ENCODE measurements around the gene SRPK2. TPM values are rescaled to one million over a fixed set of nuclear protein-coding genes. Genes with fewer than 3 reads are reported as not detected.

SRPK2 gene
- total and polyA plus RNA-seq, 3 donors from 2014 or later = 181 to 293 (median 226) TPM

DNA sequence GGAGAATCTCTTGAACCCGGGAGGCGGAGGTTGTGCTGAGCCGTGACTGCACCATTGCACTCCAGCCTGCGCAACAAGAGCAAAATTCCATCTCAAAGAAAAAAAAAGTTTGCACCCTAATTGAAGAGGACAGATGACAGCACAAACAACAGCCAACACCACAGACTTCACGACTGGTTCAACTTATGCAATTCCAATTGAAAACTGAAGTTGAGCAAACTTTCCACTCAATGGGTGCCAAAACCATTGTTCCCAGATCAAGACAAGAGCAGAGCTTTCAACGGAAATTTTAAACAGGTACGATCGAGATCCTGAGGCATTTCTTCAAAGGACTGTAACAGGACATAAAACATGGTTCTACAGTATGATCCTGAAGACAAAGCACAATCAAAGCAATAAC lies 225.0 kb downstream of the SRPK2 start:
- H3K36me3 ChIP-seq (ENCODE audit: low read depth, missing control alignments) = no peaks in the 10 kb centered on the region
- H3K27ac ChIP-seq = no peak overlapping the region
- no peaks in the 10 kb centered on the region for H3K9me3 ChIP-seq
- no peak for DNase-seq
- 89 to 96% methylated on average over 8 of the region's 8 CpGs for WGBS, 2 donors
- no peak for TF ChIP-seq POLR2A (IDR thresholded peaks at IDR 0.05)
- TF ChIP-seq, protein P1, sequence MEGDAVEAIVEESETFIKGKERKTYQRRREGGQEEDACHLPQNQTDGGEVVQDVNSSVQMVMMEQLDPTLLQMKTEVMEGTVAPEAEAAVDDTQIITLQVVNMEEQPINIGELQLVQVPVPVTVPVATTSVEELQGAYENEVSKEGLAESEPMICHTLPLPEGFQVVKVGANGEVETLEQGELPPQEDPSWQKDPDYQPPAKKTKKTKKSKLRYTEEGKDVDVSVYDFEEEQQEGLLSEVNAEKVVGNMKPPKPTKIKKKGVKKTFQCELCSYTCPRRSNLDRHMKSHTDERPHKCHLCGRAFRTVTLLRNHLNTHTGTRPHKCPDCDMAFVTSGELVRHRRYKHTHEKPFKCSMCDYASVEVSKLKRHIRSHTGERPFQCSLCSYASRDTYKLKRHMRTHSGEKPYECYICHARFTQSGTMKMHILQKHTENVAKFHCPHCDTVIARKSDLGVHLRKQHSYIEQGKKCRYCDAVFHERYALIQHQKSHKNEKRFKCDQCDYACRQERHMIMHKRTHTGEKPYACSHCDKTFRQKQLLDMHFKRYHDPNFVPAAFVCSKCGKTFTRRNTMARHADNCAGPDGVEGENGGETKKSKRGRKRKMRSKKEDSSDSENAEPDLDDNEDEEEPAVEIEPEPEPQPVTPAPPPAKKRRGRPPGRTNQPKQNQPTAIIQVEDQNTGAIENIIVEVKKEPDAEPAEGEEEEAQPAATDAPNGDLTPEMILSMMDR (IDR thresholded peaks at IDR 0.05) = no peak
- intact Hi-C loops (cut with DNase I; ENCODE audit: low total_unique reads) = no loop called here
- no peak overlapping the region for H3K4me3 ChIP-seq
- no peaks in the 10 kb centered on the region for H3K4me1 ChIP-seq
- no peaks in the 10 kb centered on the region for H3K27me3 ChIP-seq

DNA sequence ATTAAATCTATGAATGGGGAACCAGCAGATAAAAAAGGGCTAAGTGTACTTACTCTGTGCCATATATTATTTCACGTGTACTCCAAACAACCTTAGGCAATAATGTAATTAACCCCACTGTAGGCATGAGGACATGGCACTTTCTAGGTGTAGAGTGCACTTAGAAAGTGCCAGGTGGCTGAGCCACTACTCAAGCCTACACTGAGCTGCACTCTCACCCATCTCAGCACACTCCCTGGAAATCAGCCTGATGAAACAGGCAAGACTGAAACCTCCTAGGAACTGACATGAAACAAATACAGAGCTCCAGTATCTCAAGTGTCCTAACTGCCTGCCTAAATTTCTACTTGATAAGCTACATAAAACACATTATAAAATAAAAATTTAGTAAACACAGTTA lies 227.4 kb downstream of the SRPK2 start:
- no peak overlapping the region for H3K4me3 ChIP-seq

DNA sequence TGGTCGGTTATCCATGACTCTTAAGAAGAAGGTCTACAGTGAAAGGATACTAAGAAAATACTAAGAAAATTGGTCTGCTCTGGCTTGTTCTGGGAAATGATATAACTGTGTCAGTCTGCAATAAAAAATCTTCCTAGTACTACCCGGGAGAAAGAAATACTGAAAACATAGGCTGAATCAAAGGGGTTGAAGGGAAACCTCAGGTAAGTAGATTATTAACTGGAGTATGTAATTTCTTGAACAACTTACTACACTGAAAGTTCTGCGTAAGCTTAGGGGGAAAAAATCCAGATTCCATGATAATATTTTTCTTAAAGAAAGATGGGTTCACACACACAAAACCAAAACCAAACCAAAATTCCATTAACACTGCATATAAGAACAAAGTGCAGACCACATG lies 231.4 kb downstream of the SRPK2 start:
- no peak overlapping the region for H3K4me3 ChIP-seq
- no peaks in the 10 kb centered on the region for H3K36me3 ChIP-seq (ENCODE audit: low read depth, missing control alignments)
- WGBS, 2 donors = 89 to 92% methylated on average over 3 of the region's 3 CpGs
- H3K9me3 ChIP-seq = no peaks in the 10 kb centered on the region
- TF ChIP-seq, protein P1 (IDR thresholded peaks at IDR 0.05) = no peak
- no peak for TF ChIP-seq POLR2A (IDR thresholded peaks at IDR 0.05)
- no peaks in the 10 kb centered on the region for H3K4me1 ChIP-seq
- no peak for DNase-seq
- H3K27me3 ChIP-seq = no peaks in the 10 kb centered on the region
- no peak overlapping the region for H3K27ac ChIP-seq
- intact Hi-C loops (cut with DNase I; ENCODE audit: low total_unique reads) = no loop called here

More for the DNA sequence above, 227.4 kb downstream of the SRPK2 start:
- Histone ChIP-seq H3K27me3 (no peaks in the 10 kb centered on the region), H3K9me3 (no peaks in the 10 kb centered on the region), H3K36me3 (ENCODE audit: low read depth, missing control alignments) (no peaks in the 10 kb centered on the region), H3K27ac (no peak overlapping the region), H3K4me1 (no peaks in the 10 kb centered on the region)
- no peak for TF ChIP-seq POLR2A (IDR thresholded peaks at IDR 0.05)
- intact Hi-C loops (cut with DNase I; ENCODE audit: low total_unique reads) = no loop called here
- DNase-seq = no peak
- 77 to 89% methylated on average over 1 of the region's 1 CpG for WGBS, 2 donors

DNA sequence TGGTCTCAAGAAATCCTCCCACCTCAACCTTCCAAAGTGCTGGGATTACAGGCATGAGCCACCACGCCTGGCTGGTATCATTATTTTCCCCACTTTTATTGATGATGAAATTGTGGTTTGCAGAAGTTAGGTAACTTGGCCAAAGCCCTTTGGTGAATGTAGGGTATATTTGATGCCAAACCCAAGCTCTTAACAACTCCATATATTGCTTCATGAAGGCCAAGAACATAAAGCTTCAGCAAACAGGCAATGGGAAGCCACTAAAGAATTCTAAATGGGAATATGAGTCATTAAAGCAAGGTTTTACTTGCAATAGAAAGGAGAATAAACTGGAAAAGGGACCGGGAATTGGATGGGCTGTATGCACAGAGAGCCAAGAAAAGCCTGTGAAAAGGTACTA lies 232.0 kb downstream of the SRPK2 start:
- H3K9me3 ChIP-seq = no peaks in the 10 kb centered on the region
- no peak overlapping the region for H3K27ac ChIP-seq
- no peak for TF ChIP-seq POLR2A (IDR thresholded peaks at IDR 0.05)
- TF ChIP-seq, protein P1 (IDR thresholded peaks at IDR 0.05) = no peak
- no peak overlapping the region for H3K4me3 ChIP-seq
- H3K27me3 ChIP-seq = no peaks in the 10 kb centered on the region
- intact Hi-C loops (cut with DNase I; ENCODE audit: low total_unique reads) = no loop called here
- WGBS, 2 donors = 85 to 89% methylated on average over 2 of the region's 2 CpGs
- no peaks in the 10 kb centered on the region for H3K4me1 ChIP-seq
- DNase-seq = no peak
- H3K36me3 ChIP-seq (ENCODE audit: low read depth, missing control alignments) = no peaks in the 10 kb centered on the region

DNA sequence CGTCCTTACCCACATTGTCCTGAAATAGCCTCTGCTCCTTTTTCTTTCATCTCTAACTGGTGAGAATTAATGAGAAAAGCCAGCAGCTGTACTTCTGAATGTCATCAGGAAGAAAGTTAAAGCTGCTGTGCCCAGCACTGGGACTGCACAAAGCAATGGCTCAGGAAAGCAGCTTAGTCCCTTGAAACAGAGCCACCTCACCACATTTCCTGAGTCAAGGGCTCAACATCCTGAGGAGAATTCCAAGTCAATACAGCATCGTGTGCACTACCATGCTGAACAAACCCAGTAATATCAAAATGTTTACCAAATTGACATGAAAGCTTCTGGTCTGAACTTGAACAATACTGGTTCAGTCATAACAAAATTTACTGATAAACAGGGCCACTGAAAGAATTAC lies 234.6 kb downstream of the SRPK2 start:
- TF ChIP-seq POLR2A (IDR thresholded peaks at IDR 0.05) = no peak
- TF ChIP-seq, protein P1 (IDR thresholded peaks at IDR 0.05) = no peak
- Histone ChIP-seq H3K36me3 (ENCODE audit: low read depth, missing control alignments) (no peaks in the 10 kb centered on the region), H3K4me3 (no peak overlapping the region), H3K27ac (no peak overlapping the region), H3K9me3 (no peaks in the 10 kb centered on the region), H3K4me1 (no peaks in the 10 kb centered on the region), H3K27me3 (no peaks in the 10 kb centered on the region)
- 71 to 74% methylated on average over 2 of the region's 2 CpGs for WGBS, 2 donors
- no peak for DNase-seq
- intact Hi-C loops (cut with DNase I; ENCODE audit: low total_unique reads) = no loop called here

All from testis (tissue), 3 donors.